ENCODE measurements around the gene CARNS1. TPM values are rescaled to one million over a fixed set of nuclear protein-coding genes. Genes with fewer than 3 reads are reported as not detected.

Gene CARNS1
- total RNA-seq, 1 experiment from 2014 or later: 0.07 TPM

DNA sequence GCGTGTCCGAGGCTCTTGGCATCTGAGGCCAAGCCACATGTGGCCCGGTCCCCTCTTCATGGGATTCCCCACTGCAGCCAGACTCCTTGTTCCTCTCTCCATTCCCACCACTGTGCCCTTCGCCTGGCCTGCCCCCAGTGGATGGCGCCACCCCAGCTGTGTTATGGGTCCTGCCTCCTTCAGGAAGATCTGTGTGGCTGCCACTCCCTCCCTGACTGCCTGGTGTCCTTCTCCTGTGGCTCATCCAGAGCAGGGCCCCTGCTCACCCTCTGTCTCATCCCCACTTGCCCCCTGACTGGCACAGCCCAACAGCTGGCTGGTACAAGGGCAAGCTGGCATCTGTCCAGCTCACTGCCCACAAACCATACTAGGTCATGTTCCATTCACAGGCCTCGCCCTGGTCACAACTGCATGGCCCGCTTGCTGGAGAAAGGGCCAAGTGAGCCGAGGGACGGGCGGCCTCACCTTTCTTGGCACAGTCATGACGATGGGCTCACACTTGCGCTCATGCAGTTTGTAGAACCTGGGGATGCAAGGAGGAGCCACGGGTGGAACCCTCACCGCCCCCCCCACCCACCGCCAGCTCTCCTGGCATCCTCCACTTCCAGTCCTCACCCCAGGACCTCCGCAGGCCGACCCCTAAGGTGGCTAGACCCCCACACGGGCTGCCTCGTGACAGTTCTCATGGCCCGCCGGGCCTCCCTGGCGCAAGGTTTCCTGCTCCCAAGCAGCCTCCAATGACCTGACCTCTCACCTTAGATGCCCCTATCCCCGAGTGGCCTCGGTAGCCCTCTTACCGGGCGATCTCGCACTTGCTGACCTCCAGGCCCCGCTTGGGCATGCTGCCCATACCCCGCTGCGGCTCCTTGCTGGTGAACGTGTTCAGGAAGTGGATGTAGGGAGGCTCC, 24.1 kb downstream of the CARNS1 start:
- H3K27me3 Mint-ChIP-seq (ENCODE audit: insufficient read depth, unreplicated experiment): no peaks in the 10 kb centered on the region
- CTCF ChIA-PET: interaction anchor here (1.0 to 1.1 kb wide), 3 partner anchors 29 to 51 kb away, joined by 3 to 4 read pairs (median 3); partner anchors contain the start of gene PPP1CA
- H3K27ac Mint-ChIP-seq (ENCODE audit: low read depth, unreplicated experiment): no peak overlapping the region

DNA sequence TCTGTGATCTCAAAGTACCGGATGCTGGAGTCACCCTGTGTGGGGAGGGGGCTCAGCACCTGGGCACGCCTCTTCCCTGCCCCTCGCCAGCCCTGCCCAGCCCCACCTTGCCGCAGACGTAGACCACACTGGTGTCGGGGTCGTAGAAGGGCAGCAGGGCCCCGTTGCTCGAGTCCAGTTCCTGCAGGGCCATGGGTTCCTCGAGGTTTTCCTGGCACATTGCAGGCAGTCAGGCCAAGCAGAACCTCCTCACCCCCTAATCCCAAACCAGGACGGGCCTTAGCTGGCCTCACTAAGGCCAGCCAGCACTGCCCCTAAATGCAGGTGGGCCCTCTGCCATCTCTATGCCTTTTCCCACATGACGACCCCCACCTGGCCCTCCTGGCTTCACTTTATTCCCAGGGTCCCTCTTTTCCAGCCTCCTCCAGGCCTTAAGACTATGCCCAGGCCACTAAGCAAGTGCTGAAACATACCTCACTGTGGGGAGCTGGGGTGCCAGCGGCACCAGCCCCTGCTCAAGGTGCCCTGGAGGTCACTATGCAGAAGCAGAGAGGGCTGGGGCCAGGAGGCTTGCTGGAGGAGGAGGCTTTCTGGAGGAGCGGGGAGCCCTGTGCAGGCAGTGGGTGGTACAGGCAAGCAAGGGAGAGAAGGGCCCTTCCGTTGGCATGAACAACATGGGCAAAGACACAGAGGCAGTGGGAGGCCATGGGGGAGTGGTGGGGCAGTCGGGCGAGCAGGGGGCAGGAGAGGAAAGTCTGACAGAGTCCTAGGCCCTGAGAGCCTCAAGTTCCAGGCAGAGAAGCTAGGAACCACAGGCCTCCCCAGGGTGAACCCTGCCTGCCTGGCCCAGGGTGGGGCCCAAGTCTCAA, 25.0 kb downstream of the CARNS1 start:
- peaks cover 34% of the 10 kb centered on the region for H3K36me3 Mint-ChIP-seq (ENCODE audit: insufficient read depth, unreplicated experiment)
- POLR2A ChIA-PET: interaction anchor here (0.5 to 1.3 kb wide), 3 partner anchors 12 to 129 kb away, joined by 3 read pairs; partner anchors contain the start of gene RPS6KB2
- no peak overlapping the region for H3K27ac Mint-ChIP-seq (ENCODE audit: low read depth, unreplicated experiment)
- BruUV-seq (replicated peaks): no TSS peak
- CTCF ChIA-PET: no interaction called here
- H3K27me3 Mint-ChIP-seq (ENCODE audit: insufficient read depth, unreplicated experiment): no peaks in the 10 kb centered on the region
- DNase-seq (ENCODE audit: unreplicated experiment): no peak
- peak overlapping the region; percentile 47 for H3K4me3 Mint-ChIP-seq (ENCODE audit: unreplicated experiment)
- intact Hi-C loops (cut with micrococcal nuclease): no loop called here
- peaks cover 15% of the 10 kb centered on the region for H3K4me1 Mint-ChIP-seq (ENCODE audit: insufficient read depth, unreplicated experiment)
- TF ChIP-seq, protein P1, sequence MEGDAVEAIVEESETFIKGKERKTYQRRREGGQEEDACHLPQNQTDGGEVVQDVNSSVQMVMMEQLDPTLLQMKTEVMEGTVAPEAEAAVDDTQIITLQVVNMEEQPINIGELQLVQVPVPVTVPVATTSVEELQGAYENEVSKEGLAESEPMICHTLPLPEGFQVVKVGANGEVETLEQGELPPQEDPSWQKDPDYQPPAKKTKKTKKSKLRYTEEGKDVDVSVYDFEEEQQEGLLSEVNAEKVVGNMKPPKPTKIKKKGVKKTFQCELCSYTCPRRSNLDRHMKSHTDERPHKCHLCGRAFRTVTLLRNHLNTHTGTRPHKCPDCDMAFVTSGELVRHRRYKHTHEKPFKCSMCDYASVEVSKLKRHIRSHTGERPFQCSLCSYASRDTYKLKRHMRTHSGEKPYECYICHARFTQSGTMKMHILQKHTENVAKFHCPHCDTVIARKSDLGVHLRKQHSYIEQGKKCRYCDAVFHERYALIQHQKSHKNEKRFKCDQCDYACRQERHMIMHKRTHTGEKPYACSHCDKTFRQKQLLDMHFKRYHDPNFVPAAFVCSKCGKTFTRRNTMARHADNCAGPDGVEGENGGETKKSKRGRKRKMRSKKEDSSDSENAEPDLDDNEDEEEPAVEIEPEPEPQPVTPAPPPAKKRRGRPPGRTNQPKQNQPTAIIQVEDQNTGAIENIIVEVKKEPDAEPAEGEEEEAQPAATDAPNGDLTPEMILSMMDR (IDR thresholded peaks at IDR 0.05; ENCODE audit: unreplicated experiment): no peak
- no peaks in the 10 kb centered on the region for H3K9me3 Mint-ChIP-seq (ENCODE audit: unreplicated experiment)

More for the DNA sequence above, 24.1 kb downstream of the CARNS1 start:
- Mint-ChIP-seq H3K9me3 (ENCODE audit: unreplicated experiment) (no peaks in the 10 kb centered on the region), H3K36me3 (ENCODE audit: insufficient read depth, unreplicated experiment) (peaks cover 37% of the 10 kb centered on the region), H3K4me1 (ENCODE audit: insufficient read depth, unreplicated experiment) (peaks cover 8% of the 10 kb centered on the region), H3K4me3 (ENCODE audit: unreplicated experiment) (no peak overlapping the region)
- TF ChIP-seq, protein P1 (IDR thresholded peaks at IDR 0.05; ENCODE audit: unreplicated experiment): no peak
- POLR2A ChIA-PET: interaction anchor here (1.1 to 1.6 kb wide), 5 partner anchors 11 to 30 kb away, joined by 3 to 7 read pairs (median 3); partner anchors contain the start of gene TMEM134
- intact Hi-C loops (cut with micrococcal nuclease): no loop called here
- BruUV-seq (replicated peaks): no TSS peak
- peak; percentile 51 for DNase-seq (ENCODE audit: unreplicated experiment)

DNA sequence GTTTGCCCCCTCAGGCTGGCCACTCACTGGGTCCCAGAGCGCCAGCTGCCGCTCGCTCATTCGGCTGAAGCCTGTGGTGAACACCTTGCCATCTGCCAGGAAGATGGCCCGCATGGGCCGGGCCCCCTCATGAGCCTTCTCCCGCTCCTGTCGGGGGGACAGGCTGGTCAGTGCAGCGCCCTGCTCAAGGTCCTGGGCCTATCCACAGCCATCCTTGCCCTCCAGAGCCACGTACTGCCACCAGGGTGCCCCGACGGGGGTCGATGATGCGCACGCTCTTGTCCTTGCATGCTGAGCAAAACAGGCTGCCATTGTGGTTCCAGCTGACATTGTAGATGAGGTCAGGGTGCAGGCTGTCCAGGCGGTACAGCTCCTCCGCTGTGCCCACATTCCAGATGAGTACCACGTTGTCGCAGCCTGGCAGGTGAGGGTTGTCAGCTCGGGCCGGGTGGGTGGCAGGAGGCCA, 25.7 kb downstream of the CARNS1 start:
- H3K9me3 Mint-ChIP-seq (ENCODE audit: unreplicated experiment): no peaks in the 10 kb centered on the region
- BruUV-seq (replicated peaks): no TSS peak
- CTCF ChIA-PET: no interaction called here
- no peak for DNase-seq (ENCODE audit: unreplicated experiment)
- H3K36me3 Mint-ChIP-seq (ENCODE audit: insufficient read depth, unreplicated experiment): peaks cover 27% of the 10 kb centered on the region
- no peaks in the 10 kb centered on the region for H3K27me3 Mint-ChIP-seq (ENCODE audit: insufficient read depth, unreplicated experiment)
- H3K27ac Mint-ChIP-seq (ENCODE audit: low read depth, unreplicated experiment): no peak overlapping the region
- H3K4me1 Mint-ChIP-seq (ENCODE audit: insufficient read depth, unreplicated experiment): peaks cover 17% of the 10 kb centered on the region
- intact Hi-C loops (cut with micrococcal nuclease): no loop called here
- TF ChIP-seq, protein P1 (IDR thresholded peaks at IDR 0.05; ENCODE audit: unreplicated experiment): no peak
- POLR2A ChIA-PET: interaction anchor here (0.5 to 1.3 kb wide), 4 partner anchors 12 to 128 kb away, joined by 3 to 4 read pairs (median 3); partner anchors contain the start of genes PPP1CA and RPS6KB2
- H3K4me3 Mint-ChIP-seq (ENCODE audit: unreplicated experiment): no peak overlapping the region

All from MCF 10A (cell line).